CD4-positive, alpha-beta memory T cell (primary cell): ENCODE measurements around the gene SEC22C. TPM values are rescaled to one million over a fixed set of nuclear protein-coding genes. Genes with fewer than 3 reads are reported as not detected.
"Not testable (repeated sequence)": the region's sequence is repeated elsewhere in the genome, so short reads cannot be mapped to it uniquely, and the experiment has no call there.

ENCODE experiments used
- CTCF ChIA-PET: fragments of 350-600 bp; sonication (Branson Sonifier 250); formaldehyde crosslinking; loops from one replicate; lab custom pipeline; 2021; ENCODE audit warnings: inconsistent platforms; ENCODE audit not compliant: partially characterized antibody; lab: Charles Lee
- POLR2A ChIA-PET: fragments of 350-600 bp; sonication (Branson Sonifier 250); formaldehyde crosslinking; loops from one replicate; lab custom pipeline; 2021; ENCODE audit not compliant: partially characterized antibody; lab: Charles Lee
- DNase-seq, 5 donors: peaks; one replicate each; pipeline versions ENCODE4 v3.0.0 to v3.0.0-alpha.2; 2020 to 2022; ENCODE audit warnings: mixed read lengths in 1 of 5
- H3K27ac ChIP-seq: one replicate; pipeline ENCODE4 v1.7.0; 2013; ENCODE audit warnings: low read depth, low read length
- H3K27me3 ChIP-seq: 2 replicates; pipeline ENCODE4 v1.7.0; 2013; ENCODE audit warnings: mild to moderate bottlenecking, low read length, moderate library complexity; ENCODE audit not compliant: insufficient read depth
- H3K36me3 ChIP-seq: 2 replicates; pipeline ENCODE4 v1.7.0; 2013; ENCODE audit warnings: mild to moderate bottlenecking, low read length, moderate library complexity; ENCODE audit not compliant: insufficient read depth
- H3K4me1 ChIP-seq: 2 replicates; pipeline ENCODE4 v1.7.0; 2013; ENCODE audit warnings: mild to moderate bottlenecking, low read length, moderate library complexity; ENCODE audit not compliant: insufficient read depth
- H3K4me3 ChIP-seq, 2 donors: one replicate each; pipeline ENCODE4 v1.7.0; 2013; ENCODE audit warnings: low read length in 2 of 2, mild to moderate bottlenecking in 1 of 2
- H3K9me3 ChIP-seq, 2 donors: one replicate each; pipeline ENCODE4 v1.7.0; 2013; ENCODE audit warnings: low read length in 2 of 2, control low read depth in 1 of 2; ENCODE audit not compliant: control insufficient read depth in 1 of 2
- H3K27ac Mint-ChIP-seq, 7 donors: one replicate each; pipeline ENCODE4 v1.8.0; 2020 to 2021; ENCODE audit warnings: mixed read lengths in 7 of 7, mild to moderate bottlenecking in 6 of 7, inconsistent platforms in 3 of 7, moderate library complexity in 3 of 7
- H3K27me3 Mint-ChIP-seq, 2 donors: one replicate each; pipeline ENCODE4 v1.8.0; 2020 to 2021; ENCODE audit warnings: mixed read lengths in 2 of 2
- H3K36me3 Mint-ChIP-seq, 2 donors: one replicate each; pipeline ENCODE4 v1.8.0; 2020 to 2021; ENCODE audit warnings: mixed read lengths in 2 of 2, inconsistent platforms in 1 of 2, mild to moderate bottlenecking in 1 of 2
- H3K4me1 Mint-ChIP-seq, 4 donors: one replicate each; pipeline ENCODE4 v1.8.0; 2020 to 2021; ENCODE audit warnings: mixed read lengths in 4 of 4, mild to moderate bottlenecking in 1 of 4
- H3K4me3 Mint-ChIP-seq, 8 donors: one replicate each; pipeline ENCODE4 v1.8.0; 2020 to 2021; ENCODE audit warnings: mixed read lengths in 8 of 8, mild to moderate bottlenecking in 7 of 8, moderate library complexity in 6 of 8, inconsistent platforms in 3 of 8
- H3K9me3 Mint-ChIP-seq, 8 donors: one replicate each; pipeline ENCODE4 v1.8.0; 2020 to 2021; ENCODE audit warnings: mixed read lengths in 8 of 8, mild to moderate bottlenecking in 5 of 8, inconsistent platforms in 3 of 8, moderate library complexity in 1 of 8
- intact Hi-C: fragments of 100-400 bp; cut with micrococcal nuclease; formaldehyde crosslinking; loops from one replicate; pipeline ENCODE4 v1.15.1; 2023
- polyA plus RNA-seq, 2 donors: library from polyadenylated mRNA; unstranded; fragments of 300-500 nt; fragmentation: Illumina TruSeq; gene quantifications; one replicate each; pipeline ENCODE4 v1.2.3, GENCODE V29; 2021
- total RNA-seq, 2 experiments: library from RNA; stranded (reverse); gene quantifications; one replicate each; pipeline ENCODE4 v1.2.3, GENCODE V29; 2021

SEC22C gene
- total and polyA plus RNA-seq, 4 experiments from 2014 or later: 53.1 to 70.3 (median 56.2) TPM

GRCh38 chr3:42572278-42572677, 9.5 kb downstream of the SEC22C start:
- H3K36me3 ChIP-seq: peaks cover 23% of the 10 kb centered on the region
- H3K9me3 Mint-ChIP-seq: peaks cover 0 to 28% (median 14%) of the 10 kb centered on the region in 8 donors
- intact Hi-C loops: loop anchor here (1.0 kb wide), 1 partner anchor 172 kb away; no protein-coding TSS in a partner anchor
- POLR2A ChIA-PET: interaction anchor here (1.2 to 2.0 kb wide), 2 partner anchors 9 to 29 kb away, joined by 5 to 6 read pairs; partner anchors contain the start of genes NKTR and SEC22C
- no peak overlapping the region for H3K27ac ChIP-seq
- peaks cover 3% of the 10 kb centered on the region for H3K4me1 ChIP-seq
- H3K27me3 ChIP-seq: no peaks in the 10 kb centered on the region
- H3K9me3 ChIP-seq: no peaks in the 10 kb centered on the region
- peaks cover 11 to 38% (median 24%) of the 10 kb centered on the region in 4 donors for H3K4me1 Mint-ChIP-seq
- peak in 1 of 5 donors; percentile 18 for DNase-seq
- no peak overlapping the region for H3K4me3 ChIP-seq
- peak overlapping the region in 3 of 7 donors; percentile 48 to 80 (median 76) for H3K27ac Mint-ChIP-seq
- CTCF ChIA-PET: interaction anchor here (0.6 to 2.2 kb wide), 19 partner anchors 9 to 550 kb away, joined by 3 to 14 read pairs (median 3); partner anchors contain the start of gene SEC22C
- H3K27me3 Mint-ChIP-seq: no peaks in the 10 kb centered on the region
- H3K4me3 Mint-ChIP-seq: no peak overlapping the region
- peaks cover 64 to 70% of the 10 kb centered on the region in 2 donors for H3K36me3 Mint-ChIP-seq

- Histone ChIP-seq H3K27me3 (no peaks in the 10 kb centered on the region), H3K4me1 (no peaks in the 10 kb centered on the region), H3K36me3 (peaks cover 34% of the 10 kb centered on the region), H3K27ac (no peak overlapping the region), H3K4me3 (no peak overlapping the region), H3K9me3 (no peaks in the 10 kb centered on the region)
- ChIA-PET POLR2A (no interaction called here), CTCF (no interaction called here)
- intact Hi-C loops: no loop called here
- Mint-ChIP-seq H3K36me3 (peaks cover 62 to 70% of the 10 kb centered on the region in 2 donors), H3K27me3 (no peaks in the 10 kb centered on the region), H3K27ac (peak overlapping the region in 4 of 7 donors; percentile 18 to 55 (median 42)), H3K9me3 (peaks cover 0 to 17% (median 8%) of the 10 kb centered on the region in 8 donors), H3K4me1 (peaks cover 8 to 23% (median 18%) of the 10 kb centered on the region in 4 donors), H3K4me3 (no peak overlapping the region)
- DNase-seq: no peak
Measured at GRCh38 chr3:42569593-42570142, 12.1 kb downstream of the SEC22C start.

GRCh38 chr3:42562047-42562907, 19.5 kb downstream of the SEC22C start:
- peaks cover 7% of the 10 kb centered on the region for H3K4me1 ChIP-seq
- Mint-ChIP-seq H3K27ac (peak overlapping the region in 5 of 7 donors; percentile 15 to 74 (median 66)), H3K36me3 (peaks cover 51 to 70% of the 10 kb centered on the region in 2 donors), H3K27me3 (no peaks in the 10 kb centered on the region), H3K9me3 (peaks cover 0 to 2% (median 0%) of the 10 kb centered on the region in 8 donors), H3K4me3 (no peak overlapping the region), H3K4me1 (peaks cover 8 to 18% (median 13%) of the 10 kb centered on the region in 4 donors)
- peaks cover 34% of the 10 kb centered on the region for H3K36me3 ChIP-seq
- no peaks in the 10 kb centered on the region for H3K27me3 ChIP-seq
- no peaks in the 10 kb centered on the region for H3K9me3 ChIP-seq
- no peak overlapping the region for H3K27ac ChIP-seq
- ChIA-PET POLR2A (interaction anchor here (0.6 to 1.5 kb wide), 2 partner anchors 38 to 60 kb away, joined by 3 read pairs; partner anchors contain the start of genes NKTR and VIPR1), CTCF (interaction anchor here (1.5 to 40.6 kb wide), 2 partner anchors 9 to 37 kb away, joined by 6 to 1823 read pairs; partner anchors contain the start of gene VIPR1)
- DNase-seq: no peak
- no peak overlapping the region for H3K4me3 ChIP-seq
- intact Hi-C loops: no loop called here

- H3K4me1 ChIP-seq: peaks cover 44% of the 10 kb centered on the region
- Mint-ChIP-seq H3K36me3 (peaks cover 39 to 62% of the 10 kb centered on the region in 2 donors), H3K27ac (peak overlapping the region; percentile 57 to 91 (median 75)), H3K4me3 (peak overlapping the region in 2 of 8 donors; percentile 38 to 59), H3K9me3 (no peaks in the 10 kb centered on the region), H3K27me3 (no peaks in the 10 kb centered on the region), H3K4me1 (peaks cover 31 to 51% (median 42%) of the 10 kb centered on the region in 4 donors)
- H3K27ac ChIP-seq: no peak overlapping the region
- ChIA-PET POLR2A (interaction anchor here (0.6 to 3.0 kb wide), 6 partner anchors 10 to 56 kb away, joined by 3 to 27 read pairs (median 4); partner anchors contain the start of gene VIPR1), CTCF (interaction anchor here (0.6 to 40.6 kb wide), 6 partner anchors 19 to 310 kb away, joined by 3 to 1823 read pairs (median 6); partner anchors contain the start of genes SS18L2 and VIPR1)
- no peaks in the 10 kb centered on the region for H3K27me3 ChIP-seq
- H3K4me3 ChIP-seq: no peak overlapping the region
- peak; percentile 52 to 64 (median 58) for DNase-seq
- no peaks in the 10 kb centered on the region for H3K9me3 ChIP-seq
- intact Hi-C loops: loop anchor here (1.0 to 10.0 kb wide), 7 partner anchors 25 to 663 kb away; partner anchors contain the start of gene ULK4
- H3K36me3 ChIP-seq: peaks cover 26% of the 10 kb centered on the region
Measured at GRCh38 chr3:42557854-42558253, 23.9 kb downstream of the SEC22C start.

GRCh38 chr3:42556817-42557216, 24.9 kb downstream of the SEC22C start:
- Histone ChIP-seq H3K27ac (peak overlapping the region; percentile 29), H3K4me1 (peaks cover 44% of the 10 kb centered on the region), H3K36me3 (peaks cover 29% of the 10 kb centered on the region)
- not testable (repeated sequence) for DNase-seq, H3K9me3 ChIP-seq, H3K9me3 Mint-ChIP-seq, H3K4me3 ChIP-seq, H3K27me3 ChIP-seq, H3K27me3 Mint-ChIP-seq
- intact Hi-C loops: loop anchor here (1.0 to 10.0 kb wide), 7 partner anchors 10 to 662 kb away; partner anchors contain the start of genes ULK4 and VIPR1
- H3K4me1 Mint-ChIP-seq: peaks cover 31 to 52% (median 43%) of the 10 kb centered on the region in 4 donors
- POLR2A ChIA-PET: interaction anchor here (1.0 to 3.0 kb wide), 5 partner anchors 9 to 55 kb away, joined by 3 to 27 read pairs (median 3); partner anchors contain the start of gene VIPR1
- peak overlapping the region; percentile 91 to 99 (median 98) for H3K27ac Mint-ChIP-seq
- CTCF ChIA-PET: interaction anchor here (1.0 to 40.6 kb wide), 3 partner anchors 20 to 114 kb away, joined by 3 to 1823 read pairs (median 3); partner anchors contain the start of gene VIPR1
- peaks cover 38 to 60% of the 10 kb centered on the region in 2 donors for H3K36me3 Mint-ChIP-seq
- H3K4me3 Mint-ChIP-seq: peak overlapping the region in 6 of 8 donors; percentile 75 to 88 (median 84)

- peak; percentile 78 to 86 (median 81) for DNase-seq
- ChIA-PET POLR2A (interaction anchor here (0.9 to 3.0 kb wide), 8 partner anchors 8 to 54 kb away, joined by 3 to 27 read pairs (median 9); partner anchors contain the start of genes NKTR, SEC22C, SS18L2 and VIPR1), CTCF (interaction anchor here (0.9 to 40.6 kb wide), 2 partner anchors 26 to 31 kb away, joined by 3 to 1823 read pairs; partner anchors contain the start of genes SEC22C and VIPR1)
- Histone ChIP-seq H3K36me3 (peaks cover 27% of the 10 kb centered on the region), H3K4me3 (peak overlapping the region; percentile 15 to 17), H3K27ac (peak overlapping the region; percentile 41), H3K9me3 (no peaks in the 10 kb centered on the region), H3K4me1 (peaks cover 44% of the 10 kb centered on the region), H3K27me3 (no peaks in the 10 kb centered on the region)
- Mint-ChIP-seq H3K36me3 (peaks cover 38 to 56% of the 10 kb centered on the region in 2 donors), H3K27me3 (no peaks in the 10 kb centered on the region), H3K4me1 (peaks cover 31 to 52% (median 43%) of the 10 kb centered on the region in 4 donors), H3K9me3 (no peaks in the 10 kb centered on the region), H3K27ac (peak overlapping the region; percentile 91 to 99 (median 98)), H3K4me3 (peak overlapping the region; percentile 46 to 88 (median 80))
- intact Hi-C loops: loop anchor here (1.0 to 10.0 kb wide), 7 partner anchors 9 to 661 kb away; partner anchors contain the start of genes ULK4 and VIPR1
Measured at GRCh38 chr3:42556089-42556632, 25.6 kb downstream of the SEC22C start.
